HepG2 (cell line): ENCODE measurements around the gene SLC13A3. TPM values are rescaled to one million over a fixed set of nuclear protein-coding genes. Genes with fewer than 3 reads are reported as not detected.

Source experiments
- FOSL2 ChIP-seq: sonication (generic); formaldehyde crosslinking; IDR thresholded peaks from 2 replicates; pipeline ENCODE4 v1.4.0; 2020; ENCODE audit warnings: missing genetic modification reagents
- HDAC1 ChIP-seq: sonication (generic); formaldehyde crosslinking; IDR thresholded peaks from 2 replicates; pipeline ENCODE4 v1.5.1; 2020; ENCODE audit warnings: mild to moderate bottlenecking, missing genetic modification reagents
- HOXA9 ChIP-seq: sonication (generic); formaldehyde crosslinking; IDR thresholded peaks from 2 replicates; pipeline ENCODE4 v1.8.1; 2022; ENCODE audit warnings: missing genetic modification reagents, mild to moderate bottlenecking, moderate library complexity, borderline replicate concordance
- NFIB ChIP-seq: sonication (generic); formaldehyde crosslinking; IDR thresholded peaks from 2 replicates; pipeline ENCODE4 v1.9.0; 2021; ENCODE audit warnings: missing genetic modification reagents, mild to moderate bottlenecking, borderline replicate concordance
- NR1H2 ChIP-seq: sonication (generic); formaldehyde crosslinking; IDR thresholded peaks from 2 replicates; pipeline ENCODE4 v1.8.1; 2022; ENCODE audit warnings: low read depth, missing genetic modification reagents, borderline replicate concordance
- SOX6 ChIP-seq, 2 experiments: fragments of 450-650 bp in 1 of 2; sonication (generic) in 1 of 2; formaldehyde crosslinking in 1 of 2; IDR thresholded peaks; 2 replicates each; pipeline versions ENCODE4 v1.4.0 to v1.6.1; 2017 to 2020; ENCODE audit warnings: antibody characterized with exemption in 1 of 2, mild to moderate bottlenecking in 1 of 2, missing genetic modification reagents in 1 of 2
- ZNF160 ChIP-seq: sonication (generic); formaldehyde crosslinking; IDR thresholded peaks from 2 replicates; pipeline ENCODE4 v1.8.0; 2022; ENCODE audit warnings: mild to moderate bottlenecking, inconsistent platforms, missing genetic modification reagents
- ZNF234 ChIP-seq: sonication (generic); formaldehyde crosslinking; conservative IDR thresholded peaks from 2 replicates; pipeline ENCODE4 v1.5.1; 2020; ENCODE audit warnings: mild to moderate bottlenecking, missing genetic modification reagents
- ZNF883 ChIP-seq: sonication (generic); formaldehyde crosslinking; IDR thresholded peaks from 2 replicates; pipeline ENCODE4 v1.5.1; 2020; ENCODE audit warnings: mild to moderate bottlenecking, missing genetic modification reagents; ENCODE audit errors: not compliant biosample characterization
- polyA plus RNA-seq, 8 experiments: library from polyadenylated mRNA; depleted of rRNA in 3 of 8; stranded (reverse) in 7 of 8; unstranded in 1 of 8; fragments of >200 nt; fragmentation: Illumina TruSeq in 4 of 8; extraction: Trizol in 4 of 8; gene quantifications; 2 replicates each; pipeline versions ENCODE4 v1.2.1 to v1.2.3, GENCODE V29; 2011 to 2016; ENCODE audit warnings: low read depth in 4 of 8, missing spikeins in 1 of 8, mixed read lengths in 1 of 8; ENCODE audit not compliant: insufficient read depth in 1 of 8
- total RNA-seq, 5 experiments: library from RNA; depleted of rRNA; stranded (reverse); fragments of >200 nt; fragmentation: Illumina TruSeq; extraction: Trizol; gene quantifications; 2 replicates each; pipeline ENCODE4 v1.2.3, GENCODE V29; 2016; ENCODE audit warnings: low read depth in 1 of 5
- TF ChIP-seq, protein P1 (sequence below): sonication (generic); formaldehyde crosslinking; IDR thresholded peaks from 2 replicates; pipeline ENCODE4 v1.4.0; 2020; ENCODE audit warnings: missing genetic modification reagents, mild to moderate bottlenecking, borderline replicate concordance
- TF ChIP-seq, protein P2 (sequence below): sonication (generic); formaldehyde crosslinking; IDR thresholded peaks from 2 replicates; pipeline ENCODE4 v1.5.0; 2020; ENCODE audit warnings: missing genetic modification reagents, mild to moderate bottlenecking, borderline replicate concordance
- TF ChIP-seq, protein P3 (sequence below): sonication (generic); formaldehyde crosslinking; IDR thresholded peaks from 2 replicates; pipeline ENCODE4 v1.4.0; 2020; ENCODE audit warnings: missing genetic modification reagents
- TF ChIP-seq, protein P4 (sequence below): sonication (generic); formaldehyde crosslinking; IDR thresholded peaks from 2 replicates; pipeline ENCODE4 v1.4.0; 2020; ENCODE audit warnings: missing genetic modification reagents
- TF ChIP-seq, protein P5 (sequence below): sonication (generic); formaldehyde crosslinking; IDR thresholded peaks from 2 replicates; pipeline ENCODE4 v1.8.1; 2022; ENCODE audit warnings: low read depth, mild to moderate bottlenecking, missing genetic modification reagents
- TF ChIP-seq, protein P6 (sequence below): sonication (generic); formaldehyde crosslinking; IDR thresholded peaks from 2 replicates; pipeline ENCODE4 v1.4.0; 2020; ENCODE audit warnings: missing genetic modification reagents

SLC13A3 gene
- total and polyA plus RNA-seq, 2 of the 13 experiments (the other 11 are each of a cell fraction or from before 2014, with no cell fraction given), result 66.5 to 76.0 TPM

DNA sequence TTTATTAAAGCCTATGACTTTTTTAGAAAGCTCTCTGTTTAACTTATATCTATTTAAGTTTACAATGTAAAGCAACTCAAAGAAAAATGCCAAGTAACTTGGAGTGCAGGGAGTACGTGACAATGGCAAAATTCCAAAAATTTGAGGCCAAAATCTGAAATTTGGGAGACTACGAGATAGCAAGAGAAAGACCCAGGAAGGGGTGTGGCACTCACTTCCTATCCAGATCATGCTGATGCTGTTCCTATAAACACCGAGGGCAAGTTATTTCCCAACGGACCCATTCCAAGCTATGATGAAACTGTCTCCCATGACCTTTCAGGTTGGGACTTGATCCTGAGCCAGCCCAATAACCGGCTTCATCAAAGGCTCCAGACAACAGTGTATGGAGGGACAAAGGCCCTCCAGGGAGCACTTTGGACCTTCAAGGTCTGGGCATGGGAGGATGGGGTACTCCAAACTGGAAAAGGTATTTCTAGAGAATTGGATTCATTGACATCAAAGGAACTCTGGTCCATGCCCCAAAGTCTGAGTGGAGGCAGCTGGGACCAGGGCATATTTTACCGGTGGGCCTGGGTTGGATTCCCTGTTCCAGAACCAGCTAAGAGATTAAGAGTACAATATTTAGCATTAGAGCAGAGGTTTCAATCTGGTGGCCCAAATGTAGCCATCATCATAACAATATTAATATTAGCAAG, 15.7 kb upstream of the SLC13A3 start (continued):
- TF ChIP-seq NR1H2, result peak; percentile 84; the same call in 1 of the 2 replicates
- TF ChIP-seq HDAC1 (CRISPR knock-in tag), result peak; percentile 100
- TF ChIP-seq, protein P1, sequence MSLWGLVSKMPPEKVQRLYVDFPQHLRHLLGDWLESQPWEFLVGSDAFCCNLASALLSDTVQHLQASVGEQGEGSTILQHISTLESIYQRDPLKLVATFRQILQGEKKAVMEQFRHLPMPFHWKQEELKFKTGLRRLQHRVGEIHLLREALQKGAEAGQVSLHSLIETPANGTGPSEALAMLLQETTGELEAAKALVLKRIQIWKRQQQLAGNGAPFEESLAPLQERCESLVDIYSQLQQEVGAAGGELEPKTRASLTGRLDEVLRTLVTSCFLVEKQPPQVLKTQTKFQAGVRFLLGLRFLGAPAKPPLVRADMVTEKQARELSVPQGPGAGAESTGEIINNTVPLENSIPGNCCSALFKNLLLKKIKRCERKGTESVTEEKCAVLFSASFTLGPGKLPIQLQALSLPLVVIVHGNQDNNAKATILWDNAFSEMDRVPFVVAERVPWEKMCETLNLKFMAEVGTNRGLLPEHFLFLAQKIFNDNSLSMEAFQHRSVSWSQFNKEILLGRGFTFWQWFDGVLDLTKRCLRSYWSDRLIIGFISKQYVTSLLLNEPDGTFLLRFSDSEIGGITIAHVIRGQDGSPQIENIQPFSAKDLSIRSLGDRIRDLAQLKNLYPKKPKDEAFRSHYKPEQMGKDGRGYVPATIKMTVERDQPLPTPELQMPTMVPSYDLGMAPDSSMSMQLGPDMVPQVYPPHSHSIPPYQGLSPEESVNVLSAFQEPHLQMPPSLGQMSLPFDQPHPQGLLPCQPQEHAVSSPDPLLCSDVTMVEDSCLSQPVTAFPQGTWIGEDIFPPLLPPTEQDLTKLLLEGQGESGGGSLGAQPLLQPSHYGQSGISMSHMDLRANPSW (CRISPR knock-in tag), result peak; percentile 99
- TF ChIP-seq, protein P2, sequence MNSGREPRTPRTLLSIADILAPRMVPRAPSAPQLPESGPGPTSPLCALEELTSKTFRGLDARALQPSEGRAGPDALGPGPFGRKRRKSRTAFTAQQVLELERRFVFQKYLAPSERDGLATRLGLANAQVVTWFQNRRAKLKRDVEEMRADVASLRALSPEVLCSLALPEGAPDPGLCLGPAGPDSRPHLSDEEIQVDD (CRISPR knock-in tag), result no peak
- no peak for TF ChIP-seq HOXA9 (CRISPR knock-in tag)
- no peak for TF ChIP-seq SOX6 (IDR thresholded peaks at IDR 0.05)
- peak; percentile 100 for TF ChIP-seq SOX6 (CRISPR knock-in tag; IDR thresholded peaks at IDR 0.05)
- TF ChIP-seq, protein P3, sequence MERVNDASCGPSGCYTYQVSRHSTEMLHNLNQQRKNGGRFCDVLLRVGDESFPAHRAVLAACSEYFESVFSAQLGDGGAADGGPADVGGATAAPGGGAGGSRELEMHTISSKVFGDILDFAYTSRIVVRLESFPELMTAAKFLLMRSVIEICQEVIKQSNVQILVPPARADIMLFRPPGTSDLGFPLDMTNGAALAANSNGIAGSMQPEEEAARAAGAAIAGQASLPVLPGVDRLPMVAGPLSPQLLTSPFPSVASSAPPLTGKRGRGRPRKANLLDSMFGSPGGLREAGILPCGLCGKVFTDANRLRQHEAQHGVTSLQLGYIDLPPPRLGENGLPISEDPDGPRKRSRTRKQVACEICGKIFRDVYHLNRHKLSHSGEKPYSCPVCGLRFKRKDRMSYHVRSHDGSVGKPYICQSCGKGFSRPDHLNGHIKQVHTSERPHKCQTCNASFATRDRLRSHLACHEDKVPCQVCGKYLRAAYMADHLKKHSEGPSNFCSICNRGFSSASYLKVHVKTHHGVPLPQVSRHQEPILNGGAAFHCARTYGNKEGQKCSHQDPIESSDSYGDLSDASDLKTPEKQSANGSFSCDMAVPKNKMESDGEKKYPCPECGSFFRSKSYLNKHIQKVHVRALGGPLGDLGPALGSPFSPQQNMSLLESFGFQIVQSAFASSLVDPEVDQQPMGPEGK, result peak; percentile 99
- no peak; the same call in 1 of the 2 replicates for TF ChIP-seq ZNF234
- TF ChIP-seq ZNF883 (CRISPR knock-in tag), result peak; percentile 54
- TF ChIP-seq, protein P4, sequence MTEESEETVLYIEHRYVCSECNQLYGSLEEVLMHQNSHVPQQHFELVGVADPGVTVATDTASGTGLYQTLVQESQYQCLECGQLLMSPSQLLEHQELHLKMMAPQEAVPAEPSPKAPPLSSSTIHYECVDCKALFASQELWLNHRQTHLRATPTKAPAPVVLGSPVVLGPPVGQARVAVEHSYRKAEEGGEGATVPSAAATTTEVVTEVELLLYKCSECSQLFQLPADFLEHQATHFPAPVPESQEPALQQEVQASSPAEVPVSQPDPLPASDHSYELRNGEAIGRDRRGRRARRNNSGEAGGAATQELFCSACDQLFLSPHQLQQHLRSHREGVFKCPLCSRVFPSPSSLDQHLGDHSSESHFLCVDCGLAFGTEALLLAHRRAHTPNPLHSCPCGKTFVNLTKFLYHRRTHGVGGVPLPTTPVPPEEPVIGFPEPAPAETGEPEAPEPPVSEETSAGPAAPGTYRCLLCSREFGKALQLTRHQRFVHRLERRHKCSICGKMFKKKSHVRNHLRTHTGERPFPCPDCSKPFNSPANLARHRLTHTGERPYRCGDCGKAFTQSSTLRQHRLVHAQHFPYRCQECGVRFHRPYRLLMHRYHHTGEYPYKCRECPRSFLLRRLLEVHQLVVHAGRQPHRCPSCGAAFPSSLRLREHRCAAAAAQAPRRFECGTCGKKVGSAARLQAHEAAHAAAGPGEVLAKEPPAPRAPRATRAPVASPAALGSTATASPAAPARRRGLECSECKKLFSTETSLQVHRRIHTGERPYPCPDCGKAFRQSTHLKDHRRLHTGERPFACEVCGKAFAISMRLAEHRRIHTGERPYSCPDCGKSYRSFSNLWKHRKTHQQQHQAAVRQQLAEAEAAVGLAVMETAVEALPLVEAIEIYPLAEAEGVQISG (CRISPR knock-in tag), result peak; percentile 96
- TF ChIP-seq, protein P5, sequence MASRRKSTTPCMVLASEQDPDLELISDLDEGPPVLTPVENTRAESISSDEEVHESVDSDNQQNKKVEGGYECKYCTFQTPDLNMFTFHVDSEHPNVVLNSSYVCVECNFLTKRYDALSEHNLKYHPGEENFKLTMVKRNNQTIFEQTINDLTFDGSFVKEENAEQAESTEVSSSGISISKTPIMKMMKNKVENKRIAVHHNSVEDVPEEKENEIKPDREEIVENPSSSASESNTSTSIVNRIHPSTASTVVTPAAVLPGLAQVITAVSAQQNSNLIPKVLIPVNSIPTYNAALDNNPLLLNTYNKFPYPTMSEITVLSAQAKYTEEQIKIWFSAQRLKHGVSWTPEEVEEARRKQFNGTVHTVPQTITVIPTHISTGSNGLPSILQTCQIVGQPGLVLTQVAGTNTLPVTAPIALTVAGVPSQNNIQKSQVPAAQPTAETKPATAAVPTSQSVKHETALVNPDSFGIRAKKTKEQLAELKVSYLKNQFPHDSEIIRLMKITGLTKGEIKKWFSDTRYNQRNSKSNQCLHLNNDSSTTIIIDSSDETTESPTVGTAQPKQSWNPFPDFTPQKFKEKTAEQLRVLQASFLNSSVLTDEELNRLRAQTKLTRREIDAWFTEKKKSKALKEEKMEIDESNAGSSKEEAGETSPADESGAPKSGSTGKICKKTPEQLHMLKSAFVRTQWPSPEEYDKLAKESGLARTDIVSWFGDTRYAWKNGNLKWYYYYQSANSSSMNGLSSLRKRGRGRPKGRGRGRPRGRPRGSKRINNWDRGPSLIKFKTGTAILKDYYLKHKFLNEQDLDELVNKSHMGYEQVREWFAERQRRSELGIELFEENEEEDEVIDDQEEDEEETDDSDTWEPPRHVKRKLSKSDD, result peak; percentile 91; the same call in 1 of the 2 replicates
- no peak for TF ChIP-seq NFIB
- peak; percentile 96 for TF ChIP-seq FOSL2 (CRISPR knock-in tag)
- TF ChIP-seq, protein P6, sequence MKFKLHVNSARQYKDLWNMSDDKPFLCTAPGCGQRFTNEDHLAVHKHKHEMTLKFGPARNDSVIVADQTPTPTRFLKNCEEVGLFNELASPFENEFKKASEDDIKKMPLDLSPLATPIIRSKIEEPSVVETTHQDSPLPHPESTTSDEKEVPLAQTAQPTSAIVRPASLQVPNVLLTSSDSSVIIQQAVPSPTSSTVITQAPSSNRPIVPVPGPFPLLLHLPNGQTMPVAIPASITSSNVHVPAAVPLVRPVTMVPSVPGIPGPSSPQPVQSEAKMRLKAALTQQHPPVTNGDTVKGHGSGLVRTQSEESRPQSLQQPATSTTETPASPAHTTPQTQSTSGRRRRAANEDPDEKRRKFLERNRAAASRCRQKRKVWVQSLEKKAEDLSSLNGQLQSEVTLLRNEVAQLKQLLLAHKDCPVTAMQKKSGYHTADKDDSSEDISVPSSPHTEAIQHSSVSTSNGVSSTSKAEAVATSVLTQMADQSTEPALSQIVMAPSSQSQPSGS (CRISPR knock-in tag), result peak; percentile 99
- peak; percentile 93 for TF ChIP-seq ZNF160 (CRISPR knock-in tag)
